DND-41 (cell line): ENCODE data around the gene PCDHGC5.

Experiments
- CTCF ChIP-seq: IDR thresholded peaks from 2 replicates; pipeline ENCODE4 v1.5.1; 2012; ENCODE audit warnings: borderline replicate concordance, low read length, moderate library complexity, mild to moderate bottlenecking; ENCODE audit not compliant: poor library complexity, severe bottlenecking; ENCODE audit errors: extremely low read depth
- EZH2 ChIP-seq: IDR thresholded peaks from 3 replicates; pipeline ENCODE4 v1.6.1; 2012; ENCODE audit warnings: borderline replicate concordance, low read depth, mild to moderate bottlenecking, moderate library complexity, low read length, inconsistent platforms; ENCODE audit not compliant: severe bottlenecking

- no peak for TF ChIP-seq CTCF
- no peak for TF ChIP-seq EZH2
These were observed 45.0 kb downstream of the PCDHGC5 start for GRCh38 chr5:141533897-141534296.
